ENCODE data around the gene ATP5F1D. TPM values are rescaled to one million over a fixed set of nuclear protein-coding genes. Genes with fewer than 3 reads are reported as not detected.

Gene ATP5F1D
- total and polyA plus RNA-seq, 4 donors: 17.4 to 219 (median 144) TPM

DNA sequence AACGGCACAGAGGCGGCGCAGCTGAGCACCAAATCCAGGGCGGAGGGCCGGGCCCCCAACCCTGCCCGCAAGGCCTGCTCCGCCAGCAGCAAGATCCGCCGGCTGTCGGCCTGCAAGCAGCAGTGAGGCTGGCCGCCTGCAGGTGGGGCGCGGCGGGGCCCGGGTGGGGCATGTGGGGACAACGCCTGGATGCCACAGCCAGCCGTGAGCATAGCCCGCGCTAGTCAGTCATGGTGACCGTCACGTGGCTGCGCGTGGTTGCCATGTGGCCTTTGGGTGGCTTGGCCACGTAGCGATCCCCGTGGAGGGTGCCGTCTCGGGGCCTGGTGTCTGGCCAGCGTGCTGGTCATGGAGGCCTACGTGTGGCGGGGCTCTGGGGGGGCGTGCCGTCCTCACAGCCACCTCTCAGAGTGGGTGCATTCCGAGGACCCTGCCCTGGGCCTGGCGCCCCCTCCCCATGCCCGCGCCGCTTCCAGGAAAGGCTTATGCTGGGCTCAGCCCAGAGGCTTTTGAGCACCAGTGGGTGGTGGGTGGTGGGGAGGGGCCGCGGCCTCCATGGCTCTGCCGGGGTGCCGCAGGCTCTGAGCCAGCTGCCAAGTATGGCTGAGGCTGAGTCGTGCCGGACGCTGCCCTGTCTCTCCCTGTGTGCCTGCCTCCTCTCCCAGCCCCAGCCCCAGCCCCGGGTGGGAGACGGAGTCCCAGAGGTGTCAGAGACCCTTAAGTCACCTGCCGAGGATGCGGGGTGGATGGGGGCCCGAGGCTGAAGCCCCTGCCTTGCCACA lies 14.8 kb upstream of the ATP5F1D start:
- H3K36me3 ChIP-seq (ENCODE audit: control insufficient read depth, insufficient read depth, low read length): peaks cover 91% of the 10 kb centered on the region

DNA sequence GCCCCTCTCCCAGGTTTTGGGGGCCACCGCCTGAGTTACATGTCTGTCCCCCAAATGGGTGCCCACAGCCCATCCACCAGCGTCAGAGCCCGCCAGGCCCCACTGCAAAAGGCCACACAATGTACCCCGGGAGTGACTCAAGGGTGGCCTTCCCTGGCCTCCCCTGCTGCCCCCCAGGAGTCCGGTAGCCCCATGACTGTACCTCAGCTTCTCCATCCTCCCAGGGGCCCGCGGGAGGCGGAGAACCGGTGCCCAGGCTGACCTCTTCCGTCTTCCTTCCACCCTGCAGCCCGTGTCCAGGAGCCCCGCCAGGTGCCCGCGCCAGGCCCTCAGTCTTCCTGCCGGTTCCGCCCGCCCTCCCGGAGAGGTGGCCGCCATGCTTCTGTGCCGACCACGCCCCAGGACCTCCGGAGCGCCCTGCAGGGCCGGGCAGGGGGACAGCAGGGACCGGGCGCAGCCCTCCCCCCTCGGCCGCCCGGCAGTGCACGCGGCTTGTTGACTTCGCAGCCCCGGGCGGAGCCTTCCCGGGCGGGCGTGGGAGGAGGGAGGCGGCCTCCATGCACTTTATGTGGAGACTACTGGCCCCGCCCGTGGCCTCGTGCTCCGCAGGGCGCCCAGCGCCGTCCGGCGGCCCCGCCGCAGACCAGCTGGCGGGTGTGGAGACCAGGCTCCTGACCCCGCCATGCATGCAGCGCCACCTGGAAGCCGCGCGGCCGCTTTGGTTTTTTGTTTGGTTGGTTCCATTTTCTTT lies 14.1 kb upstream of the ATP5F1D start:
- no peak overlapping the region for H3K27ac ChIP-seq (ENCODE audit: low read depth, low read length)
- H3K36me3 ChIP-seq (ENCODE audit: control insufficient read depth, insufficient read depth, low read length): peaks cover 91% of the 10 kb centered on the region
- no peak for DNase-seq (ENCODE audit: low read depth in 4 of 6, low spot score in 6 of 6)
- H3K9me3 ChIP-seq (ENCODE audit: control insufficient read depth, insufficient read depth, low read length): no peaks in the 10 kb centered on the region
- H3K4me3 ChIP-seq (ENCODE audit: low read depth, low read length): no peak overlapping the region
- no peaks in the 10 kb centered on the region for H3K27me3 ChIP-seq (ENCODE audit: control insufficient read depth, insufficient read depth, low read length)
- H3K4me1 ChIP-seq (ENCODE audit: control insufficient read depth, insufficient read depth, low read length): peaks cover 3% of the 10 kb centered on the region
- WGBS (ENCODE audit: insufficient coverage): 90% methylated on average over 22 of the region's 56 CpGs

More for the DNA sequence above, 14.8 kb upstream of the ATP5F1D start:
- no peak overlapping the region for H3K27ac ChIP-seq (ENCODE audit: low read depth, low read length)
- WGBS (ENCODE audit: insufficient coverage): 90% methylated on average over 47 of the region's 50 CpGs
- no peak overlapping the region for H3K4me3 ChIP-seq (ENCODE audit: low read depth, low read length)
- no peak for DNase-seq (ENCODE audit: low read depth in 4 of 6, low spot score in 6 of 6)
- peaks cover 6% of the 10 kb centered on the region for H3K4me1 ChIP-seq (ENCODE audit: control insufficient read depth, insufficient read depth, low read length)
- H3K27me3 ChIP-seq (ENCODE audit: control insufficient read depth, insufficient read depth, low read length): no peaks in the 10 kb centered on the region
- H3K9me3 ChIP-seq (ENCODE audit: control insufficient read depth, insufficient read depth, low read length): no peaks in the 10 kb centered on the region

DNA sequence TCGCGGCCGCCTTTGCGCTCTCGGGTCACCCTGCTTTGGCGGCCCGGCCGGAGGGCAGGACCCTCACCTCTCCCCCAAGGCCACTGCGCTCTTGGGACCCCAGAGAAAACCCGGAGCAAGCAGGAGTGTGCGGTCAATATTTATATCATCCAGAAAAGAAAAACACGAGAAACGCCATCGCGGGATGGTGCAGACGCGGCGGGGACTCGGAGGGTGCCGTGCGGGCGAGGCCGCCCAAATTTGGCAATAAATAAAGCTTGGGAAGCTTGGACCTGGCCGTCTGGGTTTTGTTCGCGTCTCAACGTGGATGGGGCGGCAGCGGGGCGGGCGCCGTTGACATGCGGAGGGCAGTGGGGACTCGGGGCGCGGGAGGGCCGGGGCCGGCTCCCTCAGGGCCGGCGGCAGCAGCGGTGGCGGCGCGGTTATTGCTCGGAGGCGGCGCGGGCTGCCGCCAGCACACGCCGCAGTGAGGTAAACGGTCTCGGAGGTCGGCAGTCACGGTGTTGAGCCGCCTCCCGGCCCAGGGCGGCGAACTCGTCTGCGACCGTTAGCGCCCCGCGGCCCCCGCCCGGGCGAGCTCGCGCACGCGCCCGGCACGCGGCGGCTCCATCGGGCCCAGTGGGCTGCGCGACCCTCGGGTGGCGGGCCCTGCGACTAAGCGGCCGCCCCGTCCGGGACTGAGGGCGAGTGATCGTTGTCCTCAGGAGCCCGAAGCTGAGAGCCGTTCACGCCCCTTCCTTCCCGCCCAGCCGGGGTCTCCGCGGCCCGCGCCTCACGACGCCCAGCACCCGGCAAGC lies 13.2 kb upstream of the ATP5F1D start:
- WGBS (ENCODE audit: insufficient coverage): 97% methylated on average over 92 of the region's 100 CpGs
- H3K4me3 ChIP-seq (ENCODE audit: low read depth, low read length): no peak overlapping the region
- H3K36me3 ChIP-seq (ENCODE audit: control insufficient read depth, insufficient read depth, low read length): peaks cover 91% of the 10 kb centered on the region
- H3K9me3 ChIP-seq (ENCODE audit: control insufficient read depth, insufficient read depth, low read length): no peaks in the 10 kb centered on the region
- H3K27me3 ChIP-seq (ENCODE audit: control insufficient read depth, insufficient read depth, low read length): no peaks in the 10 kb centered on the region
- H3K27ac ChIP-seq (ENCODE audit: low read depth, low read length): no peak overlapping the region
- DNase-seq (ENCODE audit: low read depth in 4 of 6, low spot score in 6 of 6): no peak
- H3K4me1 ChIP-seq (ENCODE audit: control insufficient read depth, insufficient read depth, low read length): peaks cover 12% of the 10 kb centered on the region

DNA sequence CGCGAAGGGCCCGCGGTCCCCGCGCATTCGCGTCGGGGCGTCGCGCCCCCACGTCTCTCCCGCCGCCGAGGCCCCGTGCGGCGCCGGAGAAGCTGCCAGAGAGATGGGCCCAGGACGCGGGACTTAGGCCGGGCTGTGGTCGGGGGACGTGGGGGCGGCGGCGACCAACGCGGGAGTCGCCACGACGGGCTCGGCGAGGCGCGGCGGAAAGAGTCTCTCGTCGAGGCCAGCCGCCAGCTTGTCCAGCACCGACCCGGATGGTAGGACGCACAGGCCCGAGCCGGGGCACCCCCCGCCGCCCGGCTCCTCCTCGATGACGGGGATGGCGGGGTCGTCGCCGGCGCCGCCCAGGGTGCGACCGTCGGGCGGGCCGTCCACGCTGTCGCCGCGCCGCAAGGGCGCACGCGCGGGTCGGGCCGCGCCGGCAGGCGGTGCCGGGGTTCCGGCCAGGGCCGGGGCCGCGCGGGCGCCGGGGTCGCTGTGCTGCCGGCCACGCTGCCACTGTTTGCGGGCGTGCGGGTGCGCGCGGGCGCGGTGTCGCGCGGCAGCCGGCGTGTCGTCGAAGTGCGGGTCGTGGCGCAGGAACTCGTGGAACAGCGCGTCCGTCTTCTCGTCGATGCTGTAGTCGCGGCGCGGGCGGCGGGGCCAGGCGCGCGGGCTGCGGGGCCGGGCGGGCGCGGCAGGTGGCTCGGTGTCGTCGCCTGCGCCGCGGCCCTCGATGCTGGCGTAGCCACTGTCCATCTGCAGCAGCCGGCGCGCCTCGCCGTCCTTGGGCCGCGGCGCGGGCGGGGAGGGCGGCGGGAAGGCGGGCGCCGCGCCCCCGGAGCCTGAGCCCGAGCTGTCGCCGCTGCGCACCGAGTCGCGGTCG lies 12.3 kb upstream of the ATP5F1D start:
- Histone ChIP-seq H3K27ac (ENCODE audit: low read depth, low read length) (no peak overlapping the region), H3K9me3 (ENCODE audit: control insufficient read depth, insufficient read depth, low read length) (no peaks in the 10 kb centered on the region), H3K27me3 (ENCODE audit: control insufficient read depth, insufficient read depth, low read length) (no peaks in the 10 kb centered on the region), H3K36me3 (ENCODE audit: control insufficient read depth, insufficient read depth, low read length) (peaks cover 91% of the 10 kb centered on the region), H3K4me1 (ENCODE audit: control insufficient read depth, insufficient read depth, low read length) (peaks cover 14% of the 10 kb centered on the region), H3K4me3 (ENCODE audit: low read depth, low read length) (no peak overlapping the region)
- WGBS (ENCODE audit: insufficient coverage): 94% methylated on average over 147 of the region's 158 CpGs
- no peak for DNase-seq (ENCODE audit: low read depth in 4 of 6, low spot score in 6 of 6)

DNA sequence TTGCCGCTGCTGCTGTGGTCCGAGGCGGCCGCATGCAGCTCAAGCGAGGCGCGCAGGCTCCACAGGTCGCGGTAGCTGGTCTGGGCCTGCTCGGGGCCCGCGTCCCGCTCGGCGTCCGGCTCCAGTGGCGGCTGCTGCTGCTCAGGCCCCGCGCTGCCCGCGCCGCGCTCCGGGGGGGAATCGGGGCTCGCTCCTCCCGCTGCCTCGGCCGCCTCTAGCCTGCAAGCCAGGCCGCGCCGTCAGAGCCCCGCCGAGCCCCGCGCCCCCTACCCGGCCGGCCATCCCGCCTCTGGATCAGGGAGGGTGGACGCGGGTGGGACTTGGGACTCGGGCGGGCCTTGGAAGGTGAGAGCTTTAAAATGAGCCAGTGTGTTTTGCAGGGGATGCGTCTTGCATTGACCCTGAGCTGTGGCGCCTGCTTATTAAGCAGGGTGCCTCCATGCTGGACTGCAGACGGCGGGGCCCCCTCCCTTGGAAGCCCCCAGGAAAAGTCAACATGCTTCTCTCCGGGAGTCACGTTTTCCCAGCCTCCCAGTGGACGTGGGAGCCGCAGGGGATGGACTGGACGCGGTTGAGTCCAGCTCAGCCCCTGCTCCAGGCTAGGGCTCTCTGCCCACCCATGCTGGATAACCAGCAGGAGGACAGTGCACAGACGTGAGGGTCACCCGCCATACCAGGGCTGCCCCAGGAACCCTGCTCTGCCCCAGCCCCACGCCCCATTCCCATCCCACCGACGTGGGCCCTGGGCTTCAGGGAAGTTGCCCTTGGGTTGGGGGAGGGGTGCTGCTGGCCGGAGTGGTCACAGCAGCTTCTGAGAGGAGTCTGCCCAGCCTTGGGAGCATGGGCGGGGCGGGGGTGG lies 11.4 kb upstream of the ATP5F1D start:
- Histone ChIP-seq H3K27me3 (ENCODE audit: control insufficient read depth, insufficient read depth, low read length) (no peaks in the 10 kb centered on the region), H3K36me3 (ENCODE audit: control insufficient read depth, insufficient read depth, low read length) (peaks cover 91% of the 10 kb centered on the region), H3K27ac (ENCODE audit: low read depth, low read length) (no peak overlapping the region), H3K4me3 (ENCODE audit: low read depth, low read length) (no peak overlapping the region), H3K9me3 (ENCODE audit: control insufficient read depth, insufficient read depth, low read length) (no peaks in the 10 kb centered on the region), H3K4me1 (ENCODE audit: control insufficient read depth, insufficient read depth, low read length) (peaks cover 14% of the 10 kb centered on the region)
- WGBS (ENCODE audit: insufficient coverage): 85% methylated on average over 51 of the region's 61 CpGs
- DNase-seq (ENCODE audit: low read depth in 4 of 6, low spot score in 6 of 6): no peak

DNA sequence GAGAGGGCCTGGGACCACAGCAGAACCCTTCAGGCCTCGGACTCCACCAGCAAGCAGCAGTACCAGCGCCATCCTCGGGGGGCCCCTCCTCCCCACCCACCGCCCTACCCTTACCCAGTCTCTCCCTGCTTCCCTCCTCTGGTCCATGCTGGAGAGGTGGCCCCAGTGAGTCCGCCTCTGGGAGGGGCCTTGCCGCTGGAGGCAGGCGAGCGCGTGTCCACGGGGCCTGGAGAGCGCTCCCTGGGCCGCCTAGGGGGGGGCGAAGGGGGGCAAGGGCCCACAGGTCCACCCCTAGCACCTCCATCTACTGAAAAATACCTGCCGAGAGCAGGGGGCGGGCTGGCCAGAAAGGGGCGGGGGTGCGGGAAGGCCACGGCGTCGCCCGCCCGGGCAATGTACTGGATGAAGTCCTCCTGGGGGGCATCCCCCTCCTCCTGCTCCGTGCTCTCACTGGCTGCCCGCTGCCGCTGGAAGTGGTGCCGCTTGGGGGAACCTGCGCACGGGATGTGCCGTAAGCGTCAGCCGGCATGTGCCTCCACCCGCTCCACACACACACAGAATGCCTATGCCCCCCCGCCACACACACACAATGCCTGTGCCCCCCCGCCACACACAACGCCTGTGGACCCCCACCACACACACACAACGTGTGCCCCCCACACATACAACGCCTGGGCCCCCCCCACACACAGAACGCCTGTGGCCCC lies 10.6 kb upstream of the ATP5F1D start:
- 76% methylated on average over 14 of the region's 38 CpGs for WGBS (ENCODE audit: insufficient coverage)
- no peaks in the 10 kb centered on the region for H3K27me3 ChIP-seq (ENCODE audit: control insufficient read depth, insufficient read depth, low read length)
- no peak overlapping the region for H3K27ac ChIP-seq (ENCODE audit: low read depth, low read length)
- peaks cover 22% of the 10 kb centered on the region for H3K4me1 ChIP-seq (ENCODE audit: control insufficient read depth, insufficient read depth, low read length)
- H3K36me3 ChIP-seq (ENCODE audit: control insufficient read depth, insufficient read depth, low read length): peaks cover 91% of the 10 kb centered on the region
- no peak overlapping the region for H3K4me3 ChIP-seq (ENCODE audit: low read depth, low read length)
- no peaks in the 10 kb centered on the region for H3K9me3 ChIP-seq (ENCODE audit: control insufficient read depth, insufficient read depth, low read length)
- no peak for DNase-seq (ENCODE audit: low read depth in 4 of 6, low spot score in 6 of 6)

DNA sequence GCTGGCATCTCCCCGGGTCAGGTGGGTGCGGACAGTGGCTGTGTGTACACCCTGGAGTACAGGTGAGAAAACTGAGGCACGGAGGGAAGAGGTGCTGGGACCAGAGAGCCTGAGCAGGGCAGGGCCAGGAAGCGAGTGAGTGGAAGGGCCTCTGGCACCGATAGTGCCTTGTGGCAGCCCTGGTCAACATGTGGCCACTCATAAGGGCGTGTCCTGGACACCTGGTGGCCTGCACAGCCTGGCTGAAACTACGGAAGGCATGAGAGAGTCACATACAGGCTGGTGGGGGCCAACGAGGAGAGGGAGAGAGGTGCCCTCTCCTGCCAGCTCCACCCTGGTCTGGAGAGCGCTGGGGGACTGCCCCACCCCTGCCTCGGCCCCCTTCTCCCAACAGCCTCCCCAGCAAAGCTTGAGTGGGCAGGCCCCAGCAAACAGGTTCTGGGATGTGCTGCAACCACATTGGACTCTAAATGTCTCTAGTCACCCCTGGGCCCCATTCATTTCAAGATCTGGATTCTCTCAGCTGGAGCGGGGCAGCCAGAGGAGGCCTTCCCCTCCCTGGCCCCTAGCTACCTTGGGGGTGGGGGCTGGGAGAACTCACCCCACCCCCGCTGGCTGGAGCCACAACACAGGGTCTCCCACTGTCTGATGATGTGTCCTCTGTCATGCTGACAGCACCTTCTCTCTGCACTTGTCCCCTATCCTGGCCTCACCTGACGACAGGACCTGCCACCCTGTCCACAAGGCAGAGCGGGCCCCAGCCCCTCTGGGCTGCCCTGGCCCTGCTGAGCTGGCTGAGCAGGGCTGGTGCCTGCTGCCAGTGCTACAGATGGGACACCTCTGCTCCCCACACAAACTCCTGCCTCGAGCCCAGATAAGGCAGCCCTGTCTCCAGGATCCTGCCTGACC lies 9.6 kb upstream of the ATP5F1D start:
- H3K27me3 ChIP-seq (ENCODE audit: control insufficient read depth, insufficient read depth, low read length): no peaks in the 10 kb centered on the region
- no peak overlapping the region for H3K4me3 ChIP-seq (ENCODE audit: low read depth, low read length)
- H3K36me3 ChIP-seq (ENCODE audit: control insufficient read depth, insufficient read depth, low read length): peaks cover 86% of the 10 kb centered on the region
- DNase-seq (ENCODE audit: low read depth in 4 of 6, low spot score in 6 of 6): no peak
- H3K9me3 ChIP-seq (ENCODE audit: control insufficient read depth, insufficient read depth, low read length): no peaks in the 10 kb centered on the region
- WGBS (ENCODE audit: insufficient coverage): 87% methylated on average over 13 of the region's 15 CpGs
- H3K27ac ChIP-seq (ENCODE audit: low read depth, low read length): no peak overlapping the region
- H3K4me1 ChIP-seq (ENCODE audit: control insufficient read depth, insufficient read depth, low read length): peaks cover 30% of the 10 kb centered on the region
